Calu3 (cell line): ENCODE data around the gene MTMR2. TPM values are rescaled to one million over a fixed set of nuclear protein-coding genes. Genes with fewer than 3 reads are reported as not detected.
A peak's percentile ranks its signal among the peaks of the same experiment; 100 is the strongest.

Source experiments
- BruUV-seq: library from RNA; stranded (reverse); fragments of 400-500 nt; replicated peaks from 2 replicates; lab custom pipeline; 2021; lab: Mats Ljungman, UMichigan
- CTCF ChIA-PET: fragments of 300-600 bp; sonication (Branson Sonifier 250); formaldehyde crosslinking; loops from one replicate; lab custom pipeline; 2022; ENCODE audit warnings: antibody characterized with exemption; lab: Charles Lee
- DNase-seq: peaks from one replicate; pipeline ENCODE4 v3.0.0; 2022
- H3K27ac Mint-ChIP-seq: one replicate; pipeline ENCODE4 v1.8.0; 2022; ENCODE audit warnings: mixed read lengths; ENCODE audit not compliant: unreplicated experiment
- H3K27me3 Mint-ChIP-seq: one replicate; pipeline ENCODE4 v1.8.0; 2022; ENCODE audit warnings: mixed read lengths; ENCODE audit not compliant: unreplicated experiment
- H3K36me3 Mint-ChIP-seq: one replicate; pipeline ENCODE4 v1.8.0; 2022; ENCODE audit warnings: mild to moderate bottlenecking, moderate library complexity, mixed read lengths; ENCODE audit not compliant: insufficient read depth, unreplicated experiment
- H3K4me1 Mint-ChIP-seq: one replicate; pipeline ENCODE4 v1.8.0; 2022; ENCODE audit warnings: mild to moderate bottlenecking, low read depth, mixed read lengths; ENCODE audit not compliant: unreplicated experiment
- H3K4me3 Mint-ChIP-seq: one replicate; pipeline ENCODE4 v1.8.0; 2022; ENCODE audit warnings: mild to moderate bottlenecking, low read depth, moderate library complexity, mixed read lengths; ENCODE audit not compliant: unreplicated experiment
- H3K9me3 Mint-ChIP-seq: one replicate; pipeline ENCODE4 v1.8.0; 2022; ENCODE audit warnings: low read depth, mixed read lengths; ENCODE audit not compliant: unreplicated experiment
- CTCF ChIP-seq: fragments of 200-600 bp; IDR thresholded peaks from one replicate; pipeline ENCODE4 v1.8.0; 2022; ENCODE audit warnings: antibody characterized with exemption; ENCODE audit not compliant: unreplicated experiment
- intact Hi-C: fragments of 100-400 bp; cut with micrococcal nuclease; formaldehyde crosslinking; loops from one replicate; pipeline ENCODE4 v1.10.0; 2022; ENCODE audit not compliant: unreplicated experiment
- total RNA-seq: library from RNA; stranded (reverse); gene quantifications from 2 replicates; pipeline ENCODE4 v1.2.3, GENCODE V29; 2022

MTMR2 gene
- total RNA-seq, 1 experiment from 2014 or later = 17.4 TPM

GRCh38 chr11:95845167-95845566 lies 78.7 kb downstream of the MTMR2 start:
- no peak for DNase-seq
- intact Hi-C loops = loop anchor here (10.0 kb wide), 2 partner anchors 120 to 210 kb away; no protein-coding TSS in a partner anchor
- CTCF ChIA-PET = interaction anchor here (0.7 kb wide), 1 partner anchor 602 kb away, joined by 8 read pairs; no protein-coding TSS in a partner anchor
- Mint-ChIP-seq H3K27me3 (no peaks in the 10 kb centered on the region), H3K4me1 (no peaks in the 10 kb centered on the region), H3K9me3 (no peaks in the 10 kb centered on the region), H3K36me3 (no peaks in the 10 kb centered on the region), H3K27ac (no peak overlapping the region), H3K4me3 (no peak overlapping the region)
- TF ChIP-seq CTCF = no peak
- BruUV-seq = no TSS peak

- Mint-ChIP-seq H3K27ac (peak overlapping the region; percentile 52), H3K36me3 (peaks cover 30% of the 10 kb centered on the region), H3K4me3 (no peak overlapping the region), H3K27me3 (no peaks in the 10 kb centered on the region), H3K9me3 (no peaks in the 10 kb centered on the region), H3K4me1 (peaks cover 9% of the 10 kb centered on the region)
- peak; percentile 68 for TF ChIP-seq CTCF
- intact Hi-C loops = loop anchor here (2.0 kb wide), 2 partner anchors 507 to 557 kb away; partner anchors contain the start of gene MAML2
- peak; percentile 62 for DNase-seq
- BruUV-seq = no TSS peak
- CTCF ChIA-PET = interaction anchor here (0.9 to 1.4 kb wide), 5 partner anchors 13 to 589 kb away, joined by 3 to 10 read pairs (median 8); partner anchors contain the start of gene MAML2
These were observed 88.0 kb downstream of the MTMR2 start for GRCh38 chr11:95835768-95836488.

- intact Hi-C loops = no loop called here
- Mint-ChIP-seq H3K4me3 (no peak overlapping the region), H3K4me1 (peaks cover 15% of the 10 kb centered on the region), H3K27me3 (no peaks in the 10 kb centered on the region), H3K36me3 (peaks cover 36% of the 10 kb centered on the region), H3K9me3 (no peaks in the 10 kb centered on the region), H3K27ac (no peak overlapping the region)
- BruUV-seq = no TSS peak
- CTCF ChIA-PET = interaction anchor here (0.9 to 1.4 kb wide), 5 partner anchors 14 to 589 kb away, joined by 3 to 10 read pairs (median 8); partner anchors contain the start of gene MAML2
- DNase-seq = no peak
- no peak for TF ChIP-seq CTCF
These were observed 88.6 kb downstream of the MTMR2 start for GRCh38 chr11:95835351-95835750.

- BruUV-seq = no TSS peak
- no peak for TF ChIP-seq CTCF
- Mint-ChIP-seq H3K4me1 (peaks cover 25% of the 10 kb centered on the region), H3K4me3 (no peak overlapping the region), H3K27ac (no peak overlapping the region), H3K27me3 (no peaks in the 10 kb centered on the region), H3K9me3 (no peaks in the 10 kb centered on the region), H3K36me3 (peaks cover 42% of the 10 kb centered on the region)
- CTCF ChIA-PET = no interaction called here
- intact Hi-C loops = no loop called here
- no peak for DNase-seq
These were observed 90.5 kb downstream of the MTMR2 start for GRCh38 chr11:95833378-95833777.
